ENCODE measurements around the gene SS18L1.

The SS18L1 gene

DNA sequence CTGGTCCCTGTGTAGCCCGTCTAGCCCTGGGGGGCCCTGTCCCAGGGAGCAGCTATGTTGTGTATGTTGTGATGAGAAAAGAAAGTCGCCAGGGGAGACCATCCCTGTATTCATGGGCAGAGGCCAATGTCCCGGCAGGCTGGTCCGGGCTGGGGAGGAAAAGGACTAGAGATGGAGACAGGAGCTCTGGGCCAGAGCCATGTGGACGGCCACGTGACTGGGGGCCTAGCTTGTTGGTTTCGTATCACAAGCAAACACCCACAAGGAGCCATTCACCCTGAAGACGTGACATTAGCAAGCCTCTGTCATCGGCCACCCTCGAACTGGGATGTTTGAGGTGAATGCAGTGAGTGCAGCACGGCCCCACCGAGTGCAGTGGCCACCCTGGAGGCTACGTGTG is 79.4 kb downstream of the SS18L1 start:
- DNase-seq (ENCODE audit: low read depth in 2 of 3, low spot score in 1 of 3): no peak

DNA sequence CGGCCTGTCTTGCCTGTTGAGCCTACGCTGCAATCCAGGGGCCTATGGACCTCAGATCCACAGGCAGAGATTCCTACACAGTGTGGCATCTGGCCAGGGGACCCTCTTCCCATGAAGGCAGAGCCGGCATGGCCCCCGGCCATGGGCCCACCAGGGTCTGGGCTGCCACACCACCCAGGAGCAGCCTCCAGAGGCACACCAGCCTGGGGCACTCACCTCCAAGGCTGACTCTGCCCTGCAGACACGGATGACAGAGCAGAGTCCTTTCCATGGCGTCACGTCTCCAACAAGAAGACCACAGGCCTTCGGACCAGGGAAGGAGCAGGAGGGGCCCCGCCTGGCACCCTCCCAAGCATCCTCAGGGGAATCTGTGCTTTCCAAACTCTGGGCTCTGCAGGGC is 80.0 kb downstream of the SS18L1 start:
- no peak for DNase-seq (ENCODE audit: low read depth in 2 of 3, low spot score in 1 of 3)

DNA sequence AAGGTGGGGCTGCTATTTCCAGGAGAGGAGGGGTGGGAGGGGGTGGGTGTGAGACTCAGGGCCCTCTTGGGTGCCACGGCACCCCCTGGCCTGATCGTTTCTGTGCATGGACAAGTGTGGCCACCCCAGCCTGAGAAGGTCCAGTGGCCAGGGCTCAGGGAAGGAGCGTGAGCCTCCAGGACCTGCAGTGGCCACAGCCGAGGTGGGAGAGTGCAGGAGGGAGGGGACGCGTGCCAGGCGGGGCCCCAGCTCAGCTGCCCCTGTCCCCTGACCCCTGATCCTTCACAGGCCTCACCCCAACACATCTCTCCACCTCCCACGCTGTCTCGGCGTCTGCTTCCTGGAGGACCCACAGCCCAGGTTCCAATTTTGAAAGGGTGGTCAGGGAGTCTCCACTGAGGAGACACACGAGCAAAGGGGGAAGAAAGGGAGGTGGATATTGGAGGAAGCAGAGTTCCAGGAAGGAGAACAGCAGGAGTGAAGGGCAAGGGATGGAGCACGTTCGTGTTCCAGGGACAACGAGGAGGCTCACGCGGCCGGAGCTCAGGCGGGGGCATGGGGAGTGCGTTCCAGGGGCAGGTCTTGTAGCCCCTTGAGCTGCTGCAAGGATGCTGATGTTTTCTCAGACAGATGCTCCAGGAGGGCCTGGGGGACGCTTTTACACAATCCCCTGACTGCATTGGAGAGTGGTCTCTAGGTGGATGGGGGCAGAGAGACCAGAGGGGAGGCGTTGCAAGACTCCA is 80.7 kb downstream of the SS18L1 start:
- DNase-seq (ENCODE audit: low read depth in 2 of 3, low spot score in 1 of 3): no peak

DNA sequence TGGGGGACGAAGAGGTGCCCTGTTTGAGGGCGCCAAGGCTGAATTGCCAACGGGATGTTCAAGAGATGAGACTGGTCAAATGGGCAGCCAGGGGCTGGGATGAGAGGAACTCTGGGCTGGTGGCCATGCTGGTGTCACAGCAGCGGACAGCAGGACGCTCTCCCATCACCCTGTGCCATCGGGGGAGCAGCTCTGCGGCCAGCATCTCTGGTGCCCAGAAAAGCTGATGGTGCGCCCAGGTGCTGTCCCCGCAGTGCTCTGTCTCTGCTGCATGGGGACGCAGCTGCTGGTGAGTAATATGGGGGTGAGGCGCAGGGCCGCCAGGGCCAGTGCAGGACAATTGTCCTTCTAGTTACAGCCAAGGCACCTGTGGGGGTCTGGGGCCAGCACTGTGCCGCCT is 81.5 kb downstream of the SS18L1 start:
- DNase-seq (ENCODE audit: low read depth in 2 of 3, low spot score in 1 of 3): no peak

DNA sequence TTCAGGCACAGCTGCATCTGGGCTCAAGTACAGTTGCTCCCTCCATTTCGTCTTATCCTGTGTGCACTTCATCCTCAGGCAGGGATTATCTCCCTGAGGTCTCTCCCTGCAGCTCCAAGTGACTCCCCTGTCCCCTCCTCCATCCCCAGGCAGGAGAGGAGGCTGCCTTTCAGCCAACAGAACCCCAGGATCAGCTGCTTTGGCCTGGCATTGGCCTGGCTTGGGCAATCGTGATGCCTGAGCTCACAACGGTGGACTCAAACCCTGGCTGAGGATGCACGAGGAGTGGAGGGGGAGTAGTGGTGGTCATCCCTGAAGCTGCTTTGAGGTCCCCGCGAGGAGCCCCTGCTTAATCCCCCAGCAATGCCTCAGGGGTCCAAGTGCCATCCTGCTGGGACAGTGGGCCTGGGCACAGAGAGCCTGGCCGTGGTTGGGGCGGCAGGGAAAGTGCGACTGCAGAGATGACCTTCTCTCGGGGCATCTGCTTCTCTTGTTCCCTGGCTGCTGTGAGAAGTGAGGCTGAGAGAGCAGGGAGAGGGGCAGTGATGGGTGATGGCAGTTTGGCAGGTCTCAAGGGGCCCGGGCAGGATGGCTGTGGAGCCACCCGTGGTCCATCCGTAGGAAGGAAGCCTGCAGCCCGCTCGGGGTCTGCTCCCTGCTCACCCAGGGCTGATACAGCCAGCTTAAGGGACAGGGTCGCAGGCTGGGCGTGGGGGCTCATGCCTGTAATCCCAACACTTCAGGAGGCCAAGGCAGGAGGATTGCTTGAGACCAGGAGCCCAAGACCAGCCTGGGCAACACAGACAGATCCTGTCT is 82.5 kb downstream of the SS18L1 start:
- DNase-seq (ENCODE audit: low read depth in 2 of 3, low spot score in 1 of 3): no peak

DNA sequence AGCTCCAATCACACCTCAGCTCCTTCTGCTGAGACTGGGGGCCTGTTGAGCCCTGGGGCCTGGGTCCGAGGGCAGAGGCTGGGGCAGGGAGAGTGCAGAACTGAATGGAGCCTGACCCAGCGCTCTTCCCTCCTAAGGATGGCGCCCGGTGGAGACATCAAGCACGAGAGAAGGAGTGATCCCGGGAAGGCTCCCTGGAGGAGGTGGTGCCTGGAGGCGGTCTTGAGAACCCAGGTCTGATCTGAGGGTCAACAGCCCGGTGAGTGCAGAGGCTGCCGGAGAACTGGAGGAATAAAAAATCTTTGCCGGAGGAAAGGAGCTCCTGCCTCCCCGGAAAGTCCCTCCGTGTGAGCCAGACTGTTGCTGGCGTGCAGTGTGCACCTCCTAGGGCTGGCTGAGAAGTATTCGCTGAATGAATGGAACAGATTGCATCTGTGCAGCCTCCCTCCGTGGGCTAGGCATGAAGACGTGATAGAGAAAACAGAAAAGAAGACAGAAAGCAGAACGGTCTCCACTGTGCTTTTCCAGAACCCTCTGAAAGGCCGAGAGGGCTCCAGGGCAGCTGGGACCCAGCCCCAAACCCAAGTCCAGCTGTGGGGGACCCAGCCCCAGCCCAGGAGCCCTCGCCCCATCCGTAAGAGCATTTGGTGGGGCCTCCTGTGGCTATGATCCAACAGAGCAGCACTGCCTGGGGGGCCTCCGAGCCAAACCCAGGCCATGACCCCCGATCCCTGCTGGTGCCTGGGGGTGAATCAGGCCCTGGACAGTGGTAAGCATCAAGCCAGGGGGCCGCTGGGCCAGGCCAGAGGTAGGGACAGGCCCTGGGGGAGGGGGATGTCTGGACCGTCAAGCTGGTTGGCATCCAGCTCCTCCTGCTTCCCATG is 83.4 kb downstream of the SS18L1 start:
- DNase-seq (ENCODE audit: low read depth in 2 of 3, low spot score in 1 of 3): no peak

DNA sequence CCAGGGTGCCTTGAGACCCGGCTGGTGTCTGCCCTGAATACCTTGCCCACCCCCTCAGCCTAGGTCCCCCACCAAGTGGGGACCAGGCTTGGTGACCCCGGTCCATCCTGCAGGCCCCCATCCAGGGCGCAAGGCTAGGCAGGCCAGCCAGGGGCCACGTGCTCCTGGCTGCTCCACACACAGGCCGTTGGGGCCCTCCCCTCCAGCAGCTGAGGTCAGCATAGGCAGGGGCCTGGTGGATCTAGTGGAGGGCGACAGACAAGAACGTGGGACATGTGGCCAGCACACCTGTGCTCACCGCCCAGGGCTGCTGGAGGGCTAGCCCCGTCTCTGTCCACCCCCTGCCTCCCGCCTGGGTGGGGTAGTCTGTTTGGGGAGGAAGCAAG is 84.0 kb downstream of the SS18L1 start:
- DNase-seq (ENCODE audit: low read depth in 2 of 3, low spot score in 1 of 3): no peak

DNA sequence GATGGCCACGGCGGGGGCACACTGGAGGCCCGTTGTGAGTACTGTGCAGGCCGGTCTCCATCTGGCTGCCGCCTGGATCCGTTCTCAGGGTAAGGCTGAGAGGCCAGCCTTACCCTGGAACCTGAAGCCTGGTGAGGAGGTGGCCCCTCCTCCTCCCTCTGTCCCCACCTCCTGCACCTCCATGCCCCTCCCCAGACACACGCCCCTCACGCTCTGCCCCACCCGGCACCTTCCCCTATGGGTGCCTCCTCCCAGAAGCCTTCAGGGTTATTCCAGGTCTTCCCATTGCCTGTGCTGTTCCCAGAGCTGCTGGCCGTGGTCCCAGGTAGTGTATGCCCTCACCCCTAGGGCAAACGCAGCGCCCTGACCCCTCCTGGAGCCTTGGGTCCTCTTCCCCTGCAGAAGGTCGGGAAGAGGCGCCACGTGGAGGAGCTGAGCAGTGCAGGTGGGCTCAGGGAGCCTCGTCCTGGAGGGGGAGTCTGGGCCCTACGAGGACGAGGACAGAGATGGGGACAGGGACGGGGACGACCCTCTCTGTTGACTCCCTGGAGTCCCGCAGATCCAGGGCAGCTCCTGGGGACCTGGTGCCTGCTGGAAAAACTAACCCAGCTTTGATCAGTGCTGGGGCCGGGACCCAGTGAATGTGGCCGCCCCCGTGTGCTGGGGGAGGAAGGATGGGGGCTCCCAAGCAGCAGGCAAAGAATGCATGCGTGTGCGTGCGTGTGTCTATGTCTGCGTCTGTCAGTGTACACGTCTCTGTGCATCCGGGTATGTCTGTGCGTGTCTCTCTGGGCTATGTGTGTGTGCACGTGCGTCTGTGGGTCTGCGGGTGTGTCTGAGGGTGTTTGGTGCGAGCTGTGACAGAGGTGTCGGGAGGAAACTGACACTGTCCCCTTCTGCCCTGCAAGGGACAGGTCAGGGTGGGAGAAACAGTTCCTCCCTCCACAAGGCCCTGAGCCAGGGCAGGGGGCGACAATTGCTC is 84.7 kb downstream of the SS18L1 start:
- DNase-seq (ENCODE audit: low read depth in 2 of 3, low spot score in 1 of 3): no peak

DNA sequence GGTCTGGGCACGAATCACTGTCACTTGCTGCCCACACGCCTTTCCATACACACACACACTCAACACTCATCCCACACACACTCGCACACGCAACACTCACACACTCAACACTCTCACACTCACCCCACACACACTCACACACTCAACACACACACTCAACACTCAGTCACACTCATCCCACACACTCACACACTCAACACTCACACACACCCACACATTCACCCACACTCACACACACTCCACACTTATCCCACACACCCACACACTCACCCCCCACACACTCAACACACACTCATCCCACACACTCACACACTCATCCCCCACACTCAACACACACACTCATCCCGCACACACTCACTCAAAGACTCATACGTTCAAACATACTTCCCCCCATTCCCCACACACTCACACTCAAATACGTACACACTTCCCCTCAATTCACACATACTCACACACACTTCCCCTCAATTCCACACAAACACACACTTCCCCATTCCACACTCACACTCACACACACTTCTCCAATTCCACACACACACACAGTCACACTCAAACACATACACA is 85.5 kb downstream of the SS18L1 start:
- DNase-seq (ENCODE audit: low read depth in 2 of 3, low spot score in 1 of 3): no peak

DNA sequence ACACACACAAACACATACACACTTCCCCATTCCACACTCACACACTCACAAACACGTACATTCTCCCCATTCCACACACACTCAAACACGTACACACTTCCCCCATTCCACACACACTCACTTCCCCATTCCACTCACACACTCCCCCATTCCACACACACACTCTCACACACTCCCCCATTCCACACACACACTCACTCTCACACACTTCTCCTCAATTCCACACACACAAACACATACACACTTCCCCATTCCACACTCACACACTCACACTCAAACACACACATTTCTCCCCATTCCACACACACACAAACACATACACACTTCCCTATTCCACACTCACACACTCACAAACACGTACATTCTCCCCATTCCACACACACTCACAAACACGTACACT is 86.1 kb downstream of the SS18L1 start:
- DNase-seq (ENCODE audit: low read depth in 2 of 3, low spot score in 1 of 3): no peak

DNA sequence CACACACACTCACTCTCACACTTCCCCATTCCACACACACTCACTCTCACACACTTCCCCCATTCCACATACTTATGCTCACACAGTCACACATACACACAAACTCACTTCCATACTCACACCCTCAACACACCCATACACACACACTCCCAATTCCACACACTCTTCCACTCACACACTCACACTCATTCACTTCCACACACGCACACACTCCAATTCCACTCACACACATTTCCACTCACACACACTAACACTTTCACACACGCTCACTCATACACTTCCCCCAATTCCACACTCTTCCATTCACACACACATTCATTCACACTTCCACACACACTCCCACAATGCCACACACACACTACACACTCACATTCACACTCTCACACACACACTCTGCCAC is 86.7 kb downstream of the SS18L1 start:
- DNase-seq (ENCODE audit: low read depth in 2 of 3, low spot score in 1 of 3): no peak

DNA sequence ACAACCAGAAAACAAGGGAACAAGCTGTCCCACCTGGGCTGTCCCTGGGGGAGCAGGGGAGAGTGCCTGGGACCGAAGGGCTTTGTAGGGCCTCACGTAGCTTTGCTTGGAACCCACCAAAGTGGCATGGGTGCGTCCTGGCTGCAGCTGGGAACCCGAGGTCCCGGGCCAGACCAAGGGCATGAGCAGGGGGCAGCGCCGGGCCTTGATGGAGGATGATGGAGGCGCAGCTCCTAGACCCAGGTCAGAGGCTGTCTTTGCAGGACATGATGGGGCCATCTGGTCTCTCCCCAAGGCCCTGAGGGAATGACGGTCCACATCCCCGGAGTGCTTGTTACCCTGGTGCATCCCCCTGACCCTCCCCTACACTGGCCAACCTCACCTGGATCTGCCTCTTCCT is 87.1 kb downstream of the SS18L1 start:
- DNase-seq (ENCODE audit: low read depth in 2 of 3, low spot score in 1 of 3): no peak

DNA sequence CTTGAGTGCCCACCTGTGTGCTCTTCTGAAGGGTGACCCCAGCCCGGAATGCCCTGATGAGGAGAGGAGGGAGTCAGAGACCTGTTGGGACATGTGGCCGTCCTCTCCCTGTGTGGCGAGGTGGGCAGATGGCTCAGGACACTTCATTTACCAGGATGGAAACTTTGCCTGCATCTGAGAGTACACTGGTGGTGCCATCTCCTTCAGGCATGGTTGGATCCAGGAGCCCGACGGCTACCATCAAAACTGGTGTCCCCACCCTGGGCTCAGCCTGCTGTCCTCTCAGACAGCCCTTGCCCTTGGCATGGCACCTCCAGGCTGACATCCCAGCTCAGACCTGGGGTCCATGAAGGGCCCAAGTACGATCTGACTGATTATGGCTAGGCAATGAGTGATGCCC is 87.7 kb downstream of the SS18L1 start:
- no peak for DNase-seq (ENCODE audit: low read depth in 2 of 3, low spot score in 1 of 3)
